HCT116 (cell line): ENCODE data around the gene TMEM86B.

Experiments used
- CTCF ChIP-seq, 3 experiments: fragments of 200-600 bp in 1 of 3; sonication (generic) in 1 of 3; IDR thresholded peaks in 2 of 3; conservative IDR thresholded peaks in 1 of 3; 2 replicates each; pipeline ENCODE4 v1.5.1; 2012 to 2017; ENCODE audit warnings: low read depth in 2 of 3, low read length in 2 of 3, antibody characterized with exemption in 1 of 3, borderline replicate concordance in 1 of 3, control low read depth in 1 of 3, mild to moderate bottlenecking in 1 of 3, mixed read lengths in 1 of 3, mixed run types in 1 of 3, moderate library complexity in 1 of 3; ENCODE audit not compliant: insufficient read depth in 1 of 3
- EZH2phosphoT487 ChIP-seq: fragments of 200-600 bp; IDR thresholded peaks from 2 replicates; pipeline ENCODE4 v1.6.1; 2018; ENCODE audit warnings: antibody characterized with exemption, borderline replicate concordance
- POLR2A ChIP-seq: IDR thresholded peaks from 2 replicates; pipeline ENCODE4 v1.7.0; 2011; ENCODE audit warnings: borderline replicate concordance; ENCODE audit not compliant: insufficient read depth, insufficient read length; ENCODE audit errors: extremely low read depth
- SRF ChIP-seq: IDR thresholded peaks from 2 replicates; pipeline ENCODE4 v1.6.1; 2012; ENCODE audit warnings: low read depth

- no peak for TF ChIP-seq CTCF (IDR thresholded peaks at IDR 0.05 in 2 of 3, conservative IDR thresholded peaks at IDR 0.05 in 1 of 3; ENCODE audit: borderline replicate concordance in 1 of 3, insufficient read depth in 1 of 3, low read depth in 2 of 3, low read length in 2 of 3)
- no peak for TF ChIP-seq EZH2phosphoT487
- TF ChIP-seq POLR2A = no peak
- no peak for TF ChIP-seq SRF
These were observed 10.4 kb upstream of the TMEM86B start for GRCh38 chr19:55239004-55239403.
